ENCODE results near the gene SMCO3. TPM values are rescaled to one million over a fixed set of nuclear protein-coding genes. Genes with fewer than 3 reads are reported as not detected.

SMCO3 gene
- not detected for total RNA-seq

- no peak within 1 kb of the TSS for H3K27ac Mint-ChIP-seq
- no peak within 1 kb of the TSS for H3K4me3 Mint-ChIP-seq
- peaks cover 0 to 2% of the 10 kb centered on the region in 2 donors for H3K4me1 Mint-ChIP-seq (ENCODE audit: low read depth in 2 of 2)
- no peaks in the 10 kb centered on the region for H3K9me3 Mint-ChIP-seq
- ATAC-seq (no peak), DNase-seq (ENCODE audit: low spot score) (no peak)
- peaks cover 16 to 17% of the 10 kb centered on the region in 2 donors for H3K27me3 Mint-ChIP-seq
- peaks cover 7% of the 10 kb centered on the region for H3K36me3 Mint-ChIP-seq
Observed at GRCh38 chr12:14814014-14814413, at the start of gene SMCO3. SMCO3 (minus strand) TSS chr12:14814182; CDS start chr12:14806680, 7,502 bp downstream.

GRCh38 chr12:14860490-14860889 is 46.5 kb upstream of the SMCO3 start:
- no peak for DNase-seq (ENCODE audit: low spot score)
- Mint-ChIP-seq H3K4me3 (no peak overlapping the region), H3K27ac (no peak overlapping the region), H3K27me3 (peaks cover 3 to 25% of the 10 kb centered on the region in 2 donors), H3K36me3 (peaks cover 25% of the 10 kb centered on the region), H3K9me3 (peaks cover 7% of the 10 kb centered on the region), H3K4me1 (ENCODE audit: low read depth in 2 of 2) (no peaks in the 10 kb centered on the region)
- no peak for ATAC-seq

GRCh38 chr12:14858513-14858912 is 44.5 kb upstream of the SMCO3 start:
- Mint-ChIP-seq H3K36me3 (peaks cover 25% of the 10 kb centered on the region), H3K27me3 (peaks cover 4 to 12% of the 10 kb centered on the region in 2 donors), H3K27ac (no peak overlapping the region), H3K4me1 (ENCODE audit: low read depth in 2 of 2) (no peaks in the 10 kb centered on the region), H3K9me3 (peaks cover 7% of the 10 kb centered on the region), H3K4me3 (no peak overlapping the region)
- DNase-seq (ENCODE audit: low spot score) (no peak), ATAC-seq (no peak)

GRCh38 chr12:14854586-14855183 is 40.7 kb upstream of the SMCO3 start:
- DNase-seq (ENCODE audit: low spot score) (no peak), ATAC-seq (no peak)
- Mint-ChIP-seq H3K27ac (no peak overlapping the region), H3K9me3 (peaks cover 3% of the 10 kb centered on the region), H3K36me3 (peaks cover 14% of the 10 kb centered on the region), H3K4me1 (ENCODE audit: low read depth in 2 of 2) (no peaks in the 10 kb centered on the region), H3K27me3 (peaks cover 4 to 10% of the 10 kb centered on the region in 2 donors), H3K4me3 (no peak overlapping the region)

- Mint-ChIP-seq H3K4me3 (no peak overlapping the region), H3K36me3 (peaks cover 7% of the 10 kb centered on the region), H3K27ac (no peak overlapping the region), H3K4me1 (ENCODE audit: low read depth in 2 of 2) (no peaks in the 10 kb centered on the region), H3K9me3 (no peaks in the 10 kb centered on the region), H3K27me3 (peaks cover 2 to 3% of the 10 kb centered on the region in 2 donors)
- DNase-seq (ENCODE audit: low spot score) (no peak), ATAC-seq (no peak)
Observed at GRCh38 chr12:14853961-14854360, 40.0 kb upstream of the SMCO3 start.

- no peak for ATAC-seq
- no peaks in the 10 kb centered on the region for H3K9me3 Mint-ChIP-seq
- no peak overlapping the region for H3K27ac Mint-ChIP-seq
- peaks cover 4% of the 10 kb centered on the region for H3K36me3 Mint-ChIP-seq
- no peaks in the 10 kb centered on the region for H3K4me1 Mint-ChIP-seq (ENCODE audit: low read depth in 2 of 2)
- H3K4me3 Mint-ChIP-seq: no peak overlapping the region
- DNase-seq (ENCODE audit: low spot score): no peak
- peaks cover 0 to 2% of the 10 kb centered on the region in 2 donors for H3K27me3 Mint-ChIP-seq
Observed at GRCh38 chr12:14852880-14853279, 38.9 kb upstream of the SMCO3 start.

- H3K4me3 Mint-ChIP-seq: no peak overlapping the region
- H3K4me1 Mint-ChIP-seq (ENCODE audit: low read depth in 2 of 2): no peaks in the 10 kb centered on the region
- no peaks in the 10 kb centered on the region for H3K9me3 Mint-ChIP-seq
- DNase-seq (ENCODE audit: low spot score): no peak
- H3K27me3 Mint-ChIP-seq: peaks cover 0 to 2% of the 10 kb centered on the region in 2 donors
- no peak for ATAC-seq
- no peaks in the 10 kb centered on the region for H3K36me3 Mint-ChIP-seq
- H3K27ac Mint-ChIP-seq: no peak overlapping the region
Observed at GRCh38 chr12:14850929-14851663, 37.1 kb upstream of the SMCO3 start.

GRCh38 chr12:14849661-14850060 is 35.7 kb upstream of the SMCO3 start:
- H3K36me3 Mint-ChIP-seq: no peaks in the 10 kb centered on the region
- ATAC-seq: no peak
- H3K9me3 Mint-ChIP-seq: no peaks in the 10 kb centered on the region
- H3K27me3 Mint-ChIP-seq: peaks cover 0 to 3% of the 10 kb centered on the region in 2 donors
- H3K4me1 Mint-ChIP-seq (ENCODE audit: low read depth in 2 of 2): peaks cover 3 to 5% of the 10 kb centered on the region in 2 donors
- no peak for DNase-seq (ENCODE audit: low spot score)
- H3K27ac Mint-ChIP-seq: no peak overlapping the region
- H3K4me3 Mint-ChIP-seq: no peak overlapping the region

- H3K27ac Mint-ChIP-seq: no peak overlapping the region
- peaks cover 0 to 3% of the 10 kb centered on the region in 2 donors for H3K27me3 Mint-ChIP-seq
- DNase-seq (ENCODE audit: low spot score) (no peak), ATAC-seq (no peak)
- H3K4me1 Mint-ChIP-seq (ENCODE audit: low read depth in 2 of 2): peaks cover 3 to 5% of the 10 kb centered on the region in 2 donors
- no peaks in the 10 kb centered on the region for H3K36me3 Mint-ChIP-seq
- H3K9me3 Mint-ChIP-seq: no peaks in the 10 kb centered on the region
- no peak overlapping the region for H3K4me3 Mint-ChIP-seq
Observed at GRCh38 chr12:14846876-14847580, 33.0 kb upstream of the SMCO3 start.

GRCh38 chr12:14846042-14846587 is 32.1 kb upstream of the SMCO3 start:
- no peak overlapping the region for H3K27ac Mint-ChIP-seq
- H3K27me3 Mint-ChIP-seq: peaks cover 0 to 7% of the 10 kb centered on the region in 2 donors
- peaks cover 3 to 5% of the 10 kb centered on the region in 2 donors for H3K4me1 Mint-ChIP-seq (ENCODE audit: low read depth in 2 of 2)
- no peaks in the 10 kb centered on the region for H3K36me3 Mint-ChIP-seq
- no peaks in the 10 kb centered on the region for H3K9me3 Mint-ChIP-seq
- DNase-seq (ENCODE audit: low spot score): no peak
- ATAC-seq: no peak
- H3K4me3 Mint-ChIP-seq: no peak overlapping the region

- no peaks in the 10 kb centered on the region for H3K9me3 Mint-ChIP-seq
- H3K27ac Mint-ChIP-seq: peak overlapping the region in 1 of 2 donors; percentile 18
- H3K4me1 Mint-ChIP-seq (ENCODE audit: low read depth in 2 of 2): peaks cover 3 to 5% of the 10 kb centered on the region in 2 donors
- no peak for DNase-seq (ENCODE audit: low spot score)
- no peaks in the 10 kb centered on the region for H3K36me3 Mint-ChIP-seq
- ATAC-seq: peak; percentile 41 to 66
- peaks cover 0 to 9% of the 10 kb centered on the region in 2 donors for H3K27me3 Mint-ChIP-seq
- no peak overlapping the region for H3K4me3 Mint-ChIP-seq
Observed at GRCh38 chr12:14845350-14845750, 31.4 kb upstream of the SMCO3 start.

GRCh38 chr12:14844401-14844800 is 30.4 kb upstream of the SMCO3 start:
- ATAC-seq (no peak), DNase-seq (ENCODE audit: low spot score) (no peak)
- peaks cover 9 to 13% of the 10 kb centered on the region in 2 donors for H3K27me3 Mint-ChIP-seq
- no peak overlapping the region for H3K27ac Mint-ChIP-seq
- peaks cover 3 to 5% of the 10 kb centered on the region in 2 donors for H3K4me1 Mint-ChIP-seq (ENCODE audit: low read depth in 2 of 2)
- no peaks in the 10 kb centered on the region for H3K36me3 Mint-ChIP-seq
- H3K4me3 Mint-ChIP-seq: no peak overlapping the region
- no peaks in the 10 kb centered on the region for H3K9me3 Mint-ChIP-seq

- H3K36me3 Mint-ChIP-seq: no peaks in the 10 kb centered on the region
Observed at GRCh38 chr12:14843425-14843887, 29.5 kb upstream of the SMCO3 start, which contains the start of gene ART4. ART4 (minus strand) TSS chr12:14843526; CDS start chr12:14843113, 413 bp downstream.

More at GRCh38 chr12:14843425-14843887, 29.5 kb upstream of the SMCO3 start, which contains the start of gene ART4:
- Mint-ChIP-seq H3K4me1 (ENCODE audit: low read depth in 2 of 2) (peaks cover 3 to 5% of the 10 kb centered on the region in 2 donors), H3K4me3 (no peak within 1 kb of the TSS), H3K27me3 (peaks cover 17 to 19% of the 10 kb centered on the region in 2 donors), H3K9me3 (no peaks in the 10 kb centered on the region), H3K27ac (no peak within 1 kb of the TSS)
- no peak for DNase-seq (ENCODE audit: low spot score)
- no peak for ATAC-seq

All from natural killer cell treated with Interleukin-12 subunit alpha and Interleukin-12 subunit beta and Interleukin-15 and Interleukin-18, amount 100 ng/mL, for 72 hours (primary cell).